PC-3 (cell line): ENCODE data around the gene HCN3.

ENCODE experiments used
- EZH2 ChIP-seq: fragments of 300-600 bp; sonication (generic); IDR thresholded peaks from one replicate; pipeline ENCODE4 v1.6.1; 2017; ENCODE audit warnings: antibody characterized with exemption, mild to moderate bottlenecking, low read length; ENCODE audit not compliant: unreplicated experiment
- EZH2phosphoT487 ChIP-seq: fragments of 300-600 bp; sonication (generic); IDR thresholded peaks from 2 replicates; pipeline ENCODE4 v1.6.1; 2018; ENCODE audit warnings: mild to moderate bottlenecking, antibody characterized with exemption, low read length, borderline replicate concordance
- TF ChIP-seq, protein P1 (sequence below): fragments of 300-600 bp; sonication (generic); conservative IDR thresholded peaks from 2 replicates; pipeline ENCODE4 v1.5.1; 2017; ENCODE audit warnings: antibody characterized with exemption, low read depth, mild to moderate bottlenecking, low read length

DNA sequence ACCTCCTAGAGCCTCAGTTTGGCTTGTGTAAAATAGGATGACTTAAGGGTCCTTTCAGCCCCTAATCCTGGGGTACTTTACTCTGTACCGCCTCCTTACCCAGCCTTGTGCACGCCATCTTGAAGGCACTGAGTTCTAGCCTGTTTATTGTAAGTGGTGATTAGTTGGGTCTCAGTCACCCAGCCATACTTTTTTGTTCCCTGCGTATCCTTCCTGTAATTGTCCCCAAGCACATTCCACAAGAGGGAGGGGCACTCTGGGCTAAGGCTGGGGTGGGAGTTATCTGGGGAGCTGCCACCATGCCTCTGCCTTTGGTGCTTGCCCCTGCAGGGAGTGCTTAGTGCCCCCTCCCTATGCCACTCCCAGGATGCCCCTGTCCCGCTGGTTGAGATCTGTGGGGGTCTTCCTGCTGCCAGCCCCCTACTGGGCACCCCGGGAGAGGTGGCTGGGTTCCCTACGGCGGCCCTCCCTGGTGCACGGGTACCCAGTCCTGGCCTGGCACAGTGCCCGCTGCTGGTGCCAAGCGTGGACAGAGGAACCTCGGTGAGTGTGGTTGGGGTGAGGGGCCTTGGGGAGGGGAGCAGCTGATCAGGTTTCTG, 32.3 kb downstream of the HCN3 start:
- TF ChIP-seq, protein P1, sequence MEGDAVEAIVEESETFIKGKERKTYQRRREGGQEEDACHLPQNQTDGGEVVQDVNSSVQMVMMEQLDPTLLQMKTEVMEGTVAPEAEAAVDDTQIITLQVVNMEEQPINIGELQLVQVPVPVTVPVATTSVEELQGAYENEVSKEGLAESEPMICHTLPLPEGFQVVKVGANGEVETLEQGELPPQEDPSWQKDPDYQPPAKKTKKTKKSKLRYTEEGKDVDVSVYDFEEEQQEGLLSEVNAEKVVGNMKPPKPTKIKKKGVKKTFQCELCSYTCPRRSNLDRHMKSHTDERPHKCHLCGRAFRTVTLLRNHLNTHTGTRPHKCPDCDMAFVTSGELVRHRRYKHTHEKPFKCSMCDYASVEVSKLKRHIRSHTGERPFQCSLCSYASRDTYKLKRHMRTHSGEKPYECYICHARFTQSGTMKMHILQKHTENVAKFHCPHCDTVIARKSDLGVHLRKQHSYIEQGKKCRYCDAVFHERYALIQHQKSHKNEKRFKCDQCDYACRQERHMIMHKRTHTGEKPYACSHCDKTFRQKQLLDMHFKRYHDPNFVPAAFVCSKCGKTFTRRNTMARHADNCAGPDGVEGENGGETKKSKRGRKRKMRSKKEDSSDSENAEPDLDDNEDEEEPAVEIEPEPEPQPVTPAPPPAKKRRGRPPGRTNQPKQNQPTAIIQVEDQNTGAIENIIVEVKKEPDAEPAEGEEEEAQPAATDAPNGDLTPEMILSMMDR, result 0 out of 2 replicates have a peak, but pooled peaks have one; percentile 18
- TF ChIP-seq EZH2 (no peak), EZH2phosphoT487 (no peak)
